ENCODE results near the gene PSORS1C2.

DNA sequence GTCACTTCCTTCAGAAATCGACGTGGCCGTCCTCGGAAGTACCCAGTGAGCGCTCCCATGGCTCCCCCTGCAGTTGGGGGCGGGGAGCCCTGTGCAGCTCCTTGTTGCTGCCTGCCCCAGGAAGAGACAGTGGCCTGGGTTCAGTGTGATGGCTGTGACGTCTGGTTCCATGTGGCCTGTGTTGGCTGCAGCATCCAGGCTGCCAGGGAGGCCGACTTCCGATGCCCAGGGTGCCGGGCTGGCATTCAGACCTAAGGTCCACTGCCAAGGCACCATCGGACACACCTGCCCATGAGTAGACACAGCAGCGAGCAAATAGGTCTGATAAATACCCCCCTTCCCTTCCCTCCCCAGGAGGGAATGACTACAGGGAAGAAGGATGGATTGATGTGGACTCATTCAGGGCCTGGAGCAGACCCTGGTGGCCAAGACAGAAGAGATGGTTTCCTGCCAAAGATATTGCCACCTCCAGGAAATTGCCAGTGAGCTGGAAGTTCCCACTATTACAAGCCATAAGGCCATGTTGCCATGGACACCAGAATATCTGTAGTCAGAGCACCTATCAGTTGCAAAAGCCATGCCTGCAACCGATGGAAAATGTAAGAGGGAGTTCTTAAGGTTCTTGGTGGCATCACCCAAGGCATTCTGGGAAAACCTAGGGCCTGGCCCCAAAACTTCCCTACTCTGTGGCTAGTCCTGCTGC lies 23.7 kb upstream of the PSORS1C2 start:
- TF ChIP-seq POLR2AphosphoS5 (IDR thresholded peaks at IDR 0.05): no peak
- TF ChIP-seq, protein P1, sequence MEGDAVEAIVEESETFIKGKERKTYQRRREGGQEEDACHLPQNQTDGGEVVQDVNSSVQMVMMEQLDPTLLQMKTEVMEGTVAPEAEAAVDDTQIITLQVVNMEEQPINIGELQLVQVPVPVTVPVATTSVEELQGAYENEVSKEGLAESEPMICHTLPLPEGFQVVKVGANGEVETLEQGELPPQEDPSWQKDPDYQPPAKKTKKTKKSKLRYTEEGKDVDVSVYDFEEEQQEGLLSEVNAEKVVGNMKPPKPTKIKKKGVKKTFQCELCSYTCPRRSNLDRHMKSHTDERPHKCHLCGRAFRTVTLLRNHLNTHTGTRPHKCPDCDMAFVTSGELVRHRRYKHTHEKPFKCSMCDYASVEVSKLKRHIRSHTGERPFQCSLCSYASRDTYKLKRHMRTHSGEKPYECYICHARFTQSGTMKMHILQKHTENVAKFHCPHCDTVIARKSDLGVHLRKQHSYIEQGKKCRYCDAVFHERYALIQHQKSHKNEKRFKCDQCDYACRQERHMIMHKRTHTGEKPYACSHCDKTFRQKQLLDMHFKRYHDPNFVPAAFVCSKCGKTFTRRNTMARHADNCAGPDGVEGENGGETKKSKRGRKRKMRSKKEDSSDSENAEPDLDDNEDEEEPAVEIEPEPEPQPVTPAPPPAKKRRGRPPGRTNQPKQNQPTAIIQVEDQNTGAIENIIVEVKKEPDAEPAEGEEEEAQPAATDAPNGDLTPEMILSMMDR (IDR thresholded peaks at IDR 0.05): no peak
- no peak for TF ChIP-seq POLR2A (IDR thresholded peaks at IDR 0.05)

Data from suprapubic skin (tissue), 4 donors.